HEK293 (cell line): ENCODE results near the gene LSM11.

Experiments
- CTCF ChIA-PET: fragments of 350-600 bp; formaldehyde crosslinking; extraction: SDS; loops from one replicate; lab custom pipeline; 2021; ENCODE audit warnings: antibody characterized with exemption; lab: Yijun Ruan, JAX
- POLR2A ChIA-PET: fragments of 300-600 bp; formaldehyde crosslinking; extraction: SDS; loops from one replicate; lab custom pipeline; 2020; ENCODE audit warnings: antibody characterized with exemption, inconsistent platforms; lab: Yijun Ruan, JAX
- H3K27ac ChIP-seq: fragments of 200-500 bp; sonication (Bioruptor generic); 2 replicates; pipeline ENCODE4 v1.5.1; 2014; ENCODE audit warnings: low read depth, low read length, control low read depth, inconsistent platforms; ENCODE audit errors: extremely low read depth
- H3K36me3 ChIP-seq, 2 experiments: fragments of 200-500 bp in 1 of 2; sonication (Bioruptor generic) in 1 of 2; 1 replicate in 1 of 2; 2 replicates in 1 of 2; pipeline ENCODE4 v1.5.1; 2014 to 2017; ENCODE audit warnings: inconsistent platforms in 2 of 2, low read length in 2 of 2; ENCODE audit not compliant: control insufficient read depth in 2 of 2, insufficient read depth in 1 of 2
- H3K4me1 ChIP-seq: fragments of 200-500 bp; sonication (Bioruptor generic); 2 replicates; pipeline ENCODE4 v1.5.1; 2014; ENCODE audit warnings: mild to moderate bottlenecking, low read length, inconsistent platforms; ENCODE audit not compliant: control insufficient read depth, insufficient read depth
- H3K4me3 ChIP-seq: 2 replicates; pipeline ENCODE4 v1.5.1; 2011; ENCODE audit warnings: low read depth, mild to moderate bottlenecking, control low read depth, low read length, moderate library complexity
- H3K9me3 ChIP-seq: fragments of 200-500 bp; sonication (Bioruptor generic); 2 replicates; pipeline ENCODE4 v1.5.1; 2014; ENCODE audit warnings: low read depth, low read length, inconsistent platforms; ENCODE audit not compliant: control insufficient read depth, insufficient read depth
- ELK4 ChIP-seq: IDR thresholded peaks from 2 replicates; pipeline ENCODE4 v1.6.1; 2011; ENCODE audit warnings: mild to moderate bottlenecking, low read depth, low read length, borderline replicate concordance
- GLIS2 ChIP-seq: fragments of 450-650 bp; formaldehyde crosslinking; IDR thresholded peaks from 2 replicates; pipeline ENCODE4 v1.5.1; 2016; ENCODE audit warnings: missing biosample characterization, missing genetic modification characterization
- KLF8 ChIP-seq: fragments of 450-650 bp; formaldehyde crosslinking; IDR thresholded peaks from 2 replicates; pipeline ENCODE4 v1.5.1; 2016; ENCODE audit warnings: missing biosample characterization, missing genetic modification characterization
- MYNN ChIP-seq: fragments of 450-650 bp; formaldehyde crosslinking; IDR thresholded peaks from 2 replicates; pipeline ENCODE4 v1.5.1; 2016; ENCODE audit warnings: missing biosample characterization, missing genetic modification characterization, borderline replicate concordance
- REPIN1 ChIP-seq: fragments of 450-650 bp; formaldehyde crosslinking; IDR thresholded peaks from 2 replicates; pipeline ENCODE4 v1.5.1; 2017; ENCODE audit warnings: missing biosample characterization, missing genetic modification characterization, low read depth
- ZNF10 ChIP-seq: fragments of 450-650 bp; formaldehyde crosslinking; IDR thresholded peaks from 2 replicates; pipeline ENCODE4 v1.5.1; 2017; ENCODE audit warnings: missing biosample characterization, missing genetic modification characterization
- ZNF121 ChIP-seq: fragments of 450-650 bp; formaldehyde crosslinking; IDR thresholded peaks from 2 replicates; pipeline ENCODE4 v1.5.1; 2016; ENCODE audit warnings: missing biosample characterization, missing genetic modification characterization
- ZNF132 ChIP-seq: fragments of 450-650 bp; formaldehyde crosslinking; IDR thresholded peaks from 2 replicates; pipeline ENCODE4 v1.5.1; 2017; ENCODE audit warnings: missing biosample characterization, missing genetic modification characterization, borderline replicate concordance
- ZNF138 ChIP-seq: fragments of 450-650 bp; formaldehyde crosslinking; IDR thresholded peaks from 2 replicates; pipeline ENCODE4 v1.5.1; 2016; ENCODE audit warnings: missing biosample characterization, missing genetic modification characterization, borderline replicate concordance
- ZNF223 ChIP-seq: fragments of 450-650 bp; formaldehyde crosslinking; IDR thresholded peaks from 2 replicates; pipeline ENCODE4 v1.5.1; 2016; ENCODE audit warnings: missing biosample characterization, missing genetic modification characterization
- ZNF274 ChIP-seq, 2 experiments: fragments of 200-500 bp in 1 of 2; fragments of 450-650 bp in 1 of 2; sonication (Bioruptor generic) in 1 of 2; formaldehyde crosslinking in 1 of 2; IDR thresholded peaks; 2 replicates each; pipeline versions ENCODE4 v1.5.1 to v1.6.1; 2014 to 2016; ENCODE audit warnings: borderline replicate concordance in 1 of 2, inconsistent platforms in 1 of 2, low read length in 1 of 2, missing biosample characterization in 1 of 2, missing genetic modification characterization in 1 of 2
- ZNF302 ChIP-seq: fragments of 450-650 bp; formaldehyde crosslinking; IDR thresholded peaks from 2 replicates; pipeline ENCODE4 v1.5.1; 2016; ENCODE audit warnings: missing biosample characterization, missing genetic modification characterization, low read depth
- ZNF521 ChIP-seq: fragments of 450-650 bp; formaldehyde crosslinking; IDR thresholded peaks from 2 replicates; pipeline ENCODE4 v1.5.1; 2017; ENCODE audit warnings: missing biosample characterization, mild to moderate bottlenecking, missing genetic modification characterization
- ZNF626 ChIP-seq: fragments of 450-650 bp; sonication (Bioruptor Pico); formaldehyde crosslinking; IDR thresholded peaks from 2 replicates; pipeline ENCODE4 v1.5.1; 2018; ENCODE audit warnings: missing biosample characterization, missing genetic modification characterization, inconsistent platforms
- ZNF768 ChIP-seq: fragments of 450-650 bp; formaldehyde crosslinking; IDR thresholded peaks from 2 replicates; pipeline ENCODE4 v1.5.1; 2018; ENCODE audit warnings: missing biosample characterization, mild to moderate bottlenecking, missing genetic modification characterization
- ZNF776 ChIP-seq: fragments of 450-650 bp; formaldehyde crosslinking; IDR thresholded peaks from 2 replicates; pipeline ENCODE4 v1.5.0; 2017; ENCODE audit warnings: missing biosample characterization, missing genetic modification characterization, borderline replicate concordance
- ZNF791 ChIP-seq: fragments of 450-650 bp; formaldehyde crosslinking; IDR thresholded peaks from 2 replicates; pipeline ENCODE4 v1.5.1; 2016; ENCODE audit warnings: missing biosample characterization, missing genetic modification characterization
- ZNF830 ChIP-seq: fragments of 450-650 bp; IDR thresholded peaks from 2 replicates; pipeline ENCODE4 v1.5.0; 2018; ENCODE audit warnings: missing biosample characterization, missing genetic modification characterization, low read depth, mild to moderate bottlenecking, moderate library complexity
- ZNF837 ChIP-seq: fragments of 450-650 bp; formaldehyde crosslinking; IDR thresholded peaks from 2 replicates; pipeline ENCODE4 v1.5.1; 2016; ENCODE audit warnings: missing biosample characterization, missing genetic modification characterization
- TF ChIP-seq, protein P1 (sequence below): fragments of 450-650 bp; formaldehyde crosslinking; IDR thresholded peaks from 2 replicates; pipeline ENCODE4 v1.5.1; 2016; ENCODE audit warnings: missing biosample characterization, missing genetic modification characterization
- TF ChIP-seq, protein P2 (sequence below): fragments of 450-650 bp; IDR thresholded peaks from 2 replicates; pipeline ENCODE4 v1.5.1; 2018; ENCODE audit warnings: missing biosample characterization, mild to moderate bottlenecking, missing genetic modification characterization

The LSM11 gene

GRCh38 chr5:157735991-157736390 lies 7.5 kb upstream of the LSM11 start:
- Histone ChIP-seq H3K27ac (no peak overlapping the region), H3K4me3 (no peak overlapping the region), H3K9me3 (no peaks in the 10 kb centered on the region), H3K4me1 (no peaks in the 10 kb centered on the region), H3K36me3 (peaks cover 45 to 46% of the 10 kb centered on the region in 2 experiments)
- POLR2A ChIA-PET: interaction anchor here (0.7 kb wide), 1 partner anchor 510 kb away, joined by 4 read pairs; no protein-coding TSS in a partner anchor
- CTCF ChIA-PET: interaction anchor here (0.6 kb wide), 2 partner anchors 30 to 304 kb away, joined by 4 to 5 read pairs; no protein-coding TSS in a partner anchor
- TF ChIP-seq ZNF791 (no peak), KLF8 (tag by site-specific recombination) (no peak), ZNF138 (no peak), GLIS2 (tag by site-specific recombination) (no peak), REPIN1 (tag by site-specific recombination) (no peak), ZNF302 (tag by site-specific recombination) (no peak), ZNF776 (tag by site-specific recombination) (no peak), ELK4 (no peak), ZNF837 (tag by site-specific recombination) (no peak), ZNF521 (tag by site-specific recombination) (no peak), ZNF830 (tag by site-specific recombination) (no peak), ZNF626 (tag by site-specific recombination) (no peak), ZNF274 (IDR thresholded peaks at IDR 0.05; ENCODE audit: low read length) (no peak), ZNF274 (tag by site-specific recombination; IDR thresholded peaks at IDR 0.05; ENCODE audit: borderline replicate concordance) (no peak), ZNF121 (tag by site-specific recombination) (no peak)
- TF ChIP-seq, protein P1, sequence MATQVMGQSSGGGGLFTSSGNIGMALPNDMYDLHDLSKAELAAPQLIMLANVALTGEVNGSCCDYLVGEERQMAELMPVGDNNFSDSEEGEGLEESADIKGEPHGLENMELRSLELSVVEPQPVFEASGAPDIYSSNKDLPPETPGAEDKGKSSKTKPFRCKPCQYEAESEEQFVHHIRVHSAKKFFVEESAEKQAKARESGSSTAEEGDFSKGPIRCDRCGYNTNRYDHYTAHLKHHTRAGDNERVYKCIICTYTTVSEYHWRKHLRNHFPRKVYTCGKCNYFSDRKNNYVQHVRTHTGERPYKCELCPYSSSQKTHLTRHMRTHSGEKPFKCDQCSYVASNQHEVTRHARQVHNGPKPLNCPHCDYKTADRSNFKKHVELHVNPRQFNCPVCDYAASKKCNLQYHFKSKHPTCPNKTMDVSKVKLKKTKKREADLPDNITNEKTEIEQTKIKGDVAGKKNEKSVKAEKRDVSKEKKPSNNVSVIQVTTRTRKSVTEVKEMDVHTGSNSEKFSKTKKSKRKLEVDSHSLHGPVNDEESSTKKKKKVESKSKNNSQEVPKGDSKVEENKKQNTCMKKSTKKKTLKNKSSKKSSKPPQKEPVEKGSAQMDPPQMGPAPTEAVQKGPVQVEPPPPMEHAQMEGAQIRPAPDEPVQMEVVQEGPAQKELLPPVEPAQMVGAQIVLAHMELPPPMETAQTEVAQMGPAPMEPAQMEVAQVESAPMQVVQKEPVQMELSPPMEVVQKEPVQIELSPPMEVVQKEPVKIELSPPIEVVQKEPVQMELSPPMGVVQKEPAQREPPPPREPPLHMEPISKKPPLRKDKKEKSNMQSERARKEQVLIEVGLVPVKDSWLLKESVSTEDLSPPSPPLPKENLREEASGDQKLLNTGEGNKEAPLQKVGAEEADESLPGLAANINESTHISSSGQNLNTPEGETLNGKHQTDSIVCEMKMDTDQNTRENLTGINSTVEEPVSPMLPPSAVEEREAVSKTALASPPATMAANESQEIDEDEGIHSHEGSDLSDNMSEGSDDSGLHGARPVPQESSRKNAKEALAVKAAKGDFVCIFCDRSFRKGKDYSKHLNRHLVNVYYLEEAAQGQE (tag by site-specific recombination): no peak

DNA sequence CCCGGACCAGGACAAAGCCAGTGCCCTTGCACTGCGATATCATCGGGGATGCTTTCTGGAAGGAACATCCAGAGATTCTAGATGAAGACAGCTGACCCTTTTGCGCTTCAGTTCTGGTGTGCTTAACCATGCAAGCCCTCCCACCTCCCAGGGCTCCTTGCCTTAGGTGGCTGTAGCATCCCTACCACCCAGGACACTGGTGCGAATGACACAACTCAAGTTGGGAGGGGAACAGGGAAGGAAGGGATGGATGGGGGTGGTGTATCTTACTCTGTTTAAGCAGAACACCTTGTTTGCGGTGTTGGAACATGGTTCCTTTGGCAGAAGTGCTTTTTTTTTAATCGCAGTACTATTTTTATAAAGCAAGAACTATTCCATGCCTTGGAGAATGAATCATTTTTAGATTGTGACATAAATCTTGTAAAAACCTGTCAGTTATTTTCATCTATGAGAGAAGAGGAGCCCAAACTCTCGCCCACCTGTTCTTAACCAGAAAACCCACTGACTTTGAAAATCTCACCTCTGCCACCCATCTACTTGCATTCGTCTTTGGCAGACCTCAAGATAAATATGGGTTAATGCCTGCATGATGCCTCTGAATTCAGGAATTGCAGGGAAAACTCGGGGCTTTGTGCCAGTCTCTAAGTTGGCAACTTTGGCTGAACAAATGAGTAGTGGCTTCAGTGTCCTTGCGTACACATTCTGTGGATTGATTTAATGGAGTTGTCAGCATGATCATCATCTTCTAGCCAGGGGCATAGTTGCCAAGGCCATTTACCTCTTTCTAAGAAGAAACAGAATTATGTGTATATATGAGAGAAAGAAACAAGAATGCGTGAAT lies 3.9 kb upstream of the LSM11 start:
- CTCF ChIA-PET: interaction anchor here (1.0 to 2.6 kb wide), 2 partner anchors 21 to 307 kb away, joined by 3 to 11 read pairs; no protein-coding TSS in a partner anchor

More for the DNA sequence above, 3.9 kb upstream of the LSM11 start:
- no peak overlapping the region for H3K4me3 ChIP-seq
- POLR2A ChIA-PET: no interaction called here
- TF ChIP-seq ZNF10: no peak
- TF ChIP-seq ZNF121 (tag by site-specific recombination): no peak
- no peak for TF ChIP-seq ZNF768 (tag by site-specific recombination)
- no peak for TF ChIP-seq ZNF223 (tag by site-specific recombination)
- TF ChIP-seq ZNF132 (tag by site-specific recombination): no peak
- no peak for TF ChIP-seq MYNN (tag by site-specific recombination)
- TF ChIP-seq, protein P2, sequence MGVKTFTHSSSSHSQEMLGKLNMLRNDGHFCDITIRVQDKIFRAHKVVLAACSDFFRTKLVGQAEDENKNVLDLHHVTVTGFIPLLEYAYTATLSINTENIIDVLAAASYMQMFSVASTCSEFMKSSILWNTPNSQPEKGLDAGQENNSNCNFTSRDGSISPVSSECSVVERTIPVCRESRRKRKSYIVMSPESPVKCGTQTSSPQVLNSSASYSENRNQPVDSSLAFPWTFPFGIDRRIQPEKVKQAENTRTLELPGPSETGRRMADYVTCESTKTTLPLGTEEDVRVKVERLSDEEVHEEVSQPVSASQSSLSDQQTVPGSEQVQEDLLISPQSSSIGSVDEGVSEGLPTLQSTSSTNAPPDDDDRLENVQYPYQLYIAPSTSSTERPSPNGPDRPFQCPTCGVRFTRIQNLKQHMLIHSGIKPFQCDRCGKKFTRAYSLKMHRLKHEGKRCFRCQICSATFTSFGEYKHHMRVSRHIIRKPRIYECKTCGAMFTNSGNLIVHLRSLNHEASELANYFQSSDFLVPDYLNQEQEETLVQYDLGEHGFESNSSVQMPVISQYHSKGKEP (tag by site-specific recombination): no peak
- TF ChIP-seq, all 188 proteins: peak for 0
- Histone ChIP-seq H3K27ac (no peak overlapping the region), H3K4me1 (0 out of 2 replicates have a peak, but pooled peaks cover 6% of the 10 kb centered on the region), H3K9me3 (no peaks in the 10 kb centered on the region), H3K36me3 (peaks cover 33 to 34% of the 10 kb centered on the region in 2 experiments)
